Measurements from ENCODE around the gene INPP5A. TPM values are rescaled to one million over a fixed set of nuclear protein-coding genes. Genes with fewer than 3 reads are reported as not detected.

The INPP5A gene
- total and polyA plus RNA-seq, 10 of the 15 experiments (the other 5 are each of a cell fraction or from before 2014, with no cell fraction given): 0.52 to 15.0 (median 6.3) TPM

DNA sequence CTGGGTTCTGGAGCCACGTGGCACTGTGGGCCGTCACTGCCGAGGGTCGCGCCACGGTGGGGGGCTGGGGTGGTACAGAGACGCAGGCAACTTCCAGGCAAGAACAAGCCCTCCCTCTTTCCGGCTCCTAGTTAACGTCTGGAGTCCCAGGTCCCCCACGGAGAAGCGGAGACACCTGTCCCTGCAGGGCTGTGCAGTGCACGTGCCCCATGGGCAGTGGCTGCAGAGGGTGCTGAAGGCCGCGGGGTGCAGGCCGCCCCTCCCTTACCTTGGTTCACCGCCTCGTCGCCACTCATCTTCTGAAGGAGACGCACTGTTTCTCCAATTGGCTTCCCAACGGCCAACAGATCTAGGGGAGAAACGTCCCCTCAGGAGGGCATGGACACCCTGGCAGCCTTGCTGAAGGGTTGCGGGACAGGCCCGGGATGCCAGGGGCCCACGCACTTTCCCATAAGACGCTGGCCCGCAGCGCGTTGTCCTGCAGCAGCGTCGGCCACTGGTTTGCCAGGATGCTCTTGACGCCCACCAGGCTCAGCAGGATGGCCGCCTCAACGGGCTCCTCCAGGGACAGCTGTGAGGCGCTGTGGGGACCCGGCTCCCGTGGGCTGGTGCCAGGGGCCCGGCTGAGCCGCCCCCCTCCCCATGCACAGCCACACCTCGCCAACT is 272.7 kb downstream of the INPP5A start:
- Histone ChIP-seq H3K4me2 (ENCODE audit: control insufficient read depth, insufficient read depth) (no peak overlapping the region), H3K9me3 (replicated peaks; ENCODE audit: control insufficient read depth, insufficient read depth, low read length) (no peaks in the 10 kb centered on the region; the same call in 2 of the 3 replicates), H3K4me3 (no peak overlapping the region), H3K36me3 (ENCODE audit: control insufficient read depth in 2 of 2, insufficient read depth in 2 of 2, low read length in 1 of 2) (no peaks in the 10 kb centered on the region), H3K9ac (ENCODE audit: control insufficient read depth, insufficient read depth, low read length) (no peak overlapping the region), H3K79me2 (ENCODE audit: control insufficient read depth, insufficient read depth, low read length) (no peaks in the 10 kb centered on the region), H3K4me1 (ENCODE audit: control insufficient read depth, insufficient read depth, low read length) (no peaks in the 10 kb centered on the region), H4K20me1 (ENCODE audit: control insufficient read depth, insufficient read depth) (no peaks in the 10 kb centered on the region), H3K27me3 (replicated peaks in 1 of 2; ENCODE audit: control insufficient read depth in 2 of 2, insufficient read depth in 2 of 2, low read length in 1 of 2) (no peaks in the 10 kb centered on the region), H3K27ac (ENCODE audit: control insufficient read depth, insufficient read depth) (no peak overlapping the region), H2AFZ (ENCODE audit: control insufficient read depth, low read depth, low read length) (no peak overlapping the region)
- TF ChIP-seq, protein P1, sequence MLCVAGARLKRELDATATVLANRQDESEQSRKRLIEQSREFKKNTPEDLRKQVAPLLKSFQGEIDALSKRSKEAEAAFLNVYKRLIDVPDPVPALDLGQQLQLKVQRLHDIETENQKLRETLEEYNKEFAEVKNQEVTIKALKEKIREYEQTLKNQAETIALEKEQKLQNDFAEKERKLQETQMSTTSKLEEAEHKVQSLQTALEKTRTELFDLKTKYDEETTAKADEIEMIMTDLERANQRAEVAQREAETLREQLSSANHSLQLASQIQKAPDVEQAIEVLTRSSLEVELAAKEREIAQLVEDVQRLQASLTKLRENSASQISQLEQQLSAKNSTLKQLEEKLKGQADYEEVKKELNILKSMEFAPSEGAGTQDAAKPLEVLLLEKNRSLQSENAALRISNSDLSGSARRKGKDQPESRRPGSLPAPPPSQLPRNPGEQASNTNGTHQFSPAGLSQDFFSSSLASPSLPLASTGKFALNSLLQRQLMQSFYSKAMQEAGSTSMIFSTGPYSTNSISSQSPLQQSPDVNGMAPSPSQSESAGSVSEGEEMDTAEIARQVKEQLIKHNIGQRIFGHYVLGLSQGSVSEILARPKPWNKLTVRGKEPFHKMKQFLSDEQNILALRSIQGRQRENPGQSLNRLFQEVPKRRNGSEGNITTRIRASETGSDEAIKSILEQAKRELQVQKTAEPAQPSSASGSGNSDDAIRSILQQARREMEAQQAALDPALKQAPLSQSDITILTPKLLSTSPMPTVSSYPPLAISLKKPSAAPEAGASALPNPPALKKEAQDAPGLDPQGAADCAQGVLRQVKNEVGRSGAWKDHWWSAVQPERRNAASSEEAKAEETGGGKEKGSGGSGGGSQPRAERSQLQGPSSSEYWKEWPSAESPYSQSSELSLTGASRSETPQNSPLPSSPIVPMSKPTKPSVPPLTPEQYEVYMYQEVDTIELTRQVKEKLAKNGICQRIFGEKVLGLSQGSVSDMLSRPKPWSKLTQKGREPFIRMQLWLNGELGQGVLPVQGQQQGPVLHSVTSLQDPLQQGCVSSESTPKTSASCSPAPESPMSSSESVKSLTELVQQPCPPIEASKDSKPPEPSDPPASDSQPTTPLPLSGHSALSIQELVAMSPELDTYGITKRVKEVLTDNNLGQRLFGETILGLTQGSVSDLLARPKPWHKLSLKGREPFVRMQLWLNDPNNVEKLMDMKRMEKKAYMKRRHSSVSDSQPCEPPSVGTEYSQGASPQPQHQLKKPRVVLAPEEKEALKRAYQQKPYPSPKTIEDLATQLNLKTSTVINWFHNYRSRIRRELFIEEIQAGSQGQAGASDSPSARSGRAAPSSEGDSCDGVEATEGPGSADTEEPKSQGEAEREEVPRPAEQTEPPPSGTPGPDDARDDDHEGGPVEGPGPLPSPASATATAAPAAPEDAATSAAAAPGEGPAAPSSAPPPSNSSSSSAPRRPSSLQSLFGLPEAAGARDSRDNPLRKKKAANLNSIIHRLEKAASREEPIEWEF (IDR thresholded peaks at IDR 0.05; ENCODE audit: insufficient replicate concordance, low read depth, low read length): no peak
- in situ Hi-C loops (cut with MboI) (no loop called here), intact Hi-C loops (cut with micrococcal nuclease; ENCODE audit: unreplicated experiment) (no loop called here)
- CTCF ChIA-PET: no interaction called here
- SMC1A ChIA-PET (ENCODE audit: uncharacterized antibody, unreplicated experiment): no interaction called here
- POLR2A ChIA-PET: no interaction called here
- RAD21 ChIA-PET (ENCODE audit: unreplicated experiment): no interaction called here
- no peak for ATAC-seq
- 61% methylated on average over 32 of the region's 39 CpGs for WGBS (ENCODE audit: insufficient coverage, insufficient replicate concordance, low lambda C conversion rate, missing lambda C conversion rate)
- no peak for FAIRE-seq
- no TSS peak for BruUV-seq (replicated peaks)
- no peak for DNase-seq (ENCODE audit: low read depth, low spot score)

All from GM12878 (cell line).